ENCODE results near the gene WFIKKN1.
A peak's percentile ranks its signal among the peaks of the same experiment; 100 is the strongest.

DNA sequence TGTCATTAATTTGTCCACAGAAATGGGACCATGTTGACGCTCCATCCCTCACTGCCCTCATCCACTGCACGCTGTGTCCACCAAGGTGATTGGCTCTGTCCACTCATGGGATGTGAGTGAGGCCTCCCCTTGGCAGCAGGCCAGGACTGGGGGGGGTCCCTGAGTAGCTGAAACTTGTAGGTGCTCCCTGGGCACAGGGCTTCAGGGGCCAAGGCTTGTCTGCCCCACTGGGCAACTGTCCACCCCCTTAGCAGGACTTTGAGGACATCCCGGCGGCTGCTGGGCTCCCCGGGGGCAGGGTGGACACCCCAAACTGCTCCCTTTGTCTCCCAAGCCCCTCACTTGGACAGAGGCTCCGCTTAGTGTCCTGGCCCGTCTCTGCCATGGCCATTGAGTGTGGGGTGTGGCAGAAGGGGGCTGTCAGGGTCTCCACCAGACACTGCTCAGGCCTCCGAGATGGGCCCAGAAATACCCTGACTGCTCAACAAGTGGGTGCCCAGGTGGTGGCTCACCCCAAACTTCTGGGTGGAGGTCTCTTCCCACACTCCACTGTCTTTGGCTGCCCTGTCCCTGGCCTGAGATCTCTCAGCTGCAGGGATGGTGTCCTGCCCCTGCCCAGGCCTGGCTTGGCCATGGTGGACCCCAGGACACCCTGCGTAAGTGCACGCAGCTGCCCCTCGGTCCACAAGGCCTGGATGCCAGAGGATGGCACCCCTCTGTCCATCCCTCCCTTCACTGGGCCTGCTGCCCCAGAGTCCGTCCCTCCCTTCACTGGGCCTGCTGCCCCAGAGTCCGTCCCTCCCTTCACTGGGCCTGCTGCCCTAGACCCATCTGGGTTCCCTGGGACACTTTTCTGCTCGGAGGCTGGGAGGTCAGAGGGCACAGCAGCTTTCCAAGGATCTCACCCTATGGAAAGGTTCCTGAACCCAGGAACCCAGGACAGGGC is 43.9 kb upstream of the WFIKKN1 start:
- TF ChIP-seq EZH2phosphoT487 (IDR thresholded peaks at IDR 0.05; ENCODE audit: unreplicated experiment) (no peak), EZH2 (IDR thresholded peaks at IDR 0.05; ENCODE audit: low read depth, unreplicated experiment) (no peak), POLR2AphosphoS5 (IDR thresholded peaks at IDR 0.05; ENCODE audit: low read depth) (peak; percentile 51), ZNF114 (CRISPR knock-in tag; IDR thresholded peaks at IDR 0.05) (no peak), JUNB (IDR thresholded peaks at IDR 0.05; ENCODE audit: unreplicated experiment) (no peak), CREB1 (CRISPR knock-in tag; IDR thresholded peaks at IDR 0.05; ENCODE audit: low read depth) (no peak)
- TF ChIP-seq, protein P1, sequence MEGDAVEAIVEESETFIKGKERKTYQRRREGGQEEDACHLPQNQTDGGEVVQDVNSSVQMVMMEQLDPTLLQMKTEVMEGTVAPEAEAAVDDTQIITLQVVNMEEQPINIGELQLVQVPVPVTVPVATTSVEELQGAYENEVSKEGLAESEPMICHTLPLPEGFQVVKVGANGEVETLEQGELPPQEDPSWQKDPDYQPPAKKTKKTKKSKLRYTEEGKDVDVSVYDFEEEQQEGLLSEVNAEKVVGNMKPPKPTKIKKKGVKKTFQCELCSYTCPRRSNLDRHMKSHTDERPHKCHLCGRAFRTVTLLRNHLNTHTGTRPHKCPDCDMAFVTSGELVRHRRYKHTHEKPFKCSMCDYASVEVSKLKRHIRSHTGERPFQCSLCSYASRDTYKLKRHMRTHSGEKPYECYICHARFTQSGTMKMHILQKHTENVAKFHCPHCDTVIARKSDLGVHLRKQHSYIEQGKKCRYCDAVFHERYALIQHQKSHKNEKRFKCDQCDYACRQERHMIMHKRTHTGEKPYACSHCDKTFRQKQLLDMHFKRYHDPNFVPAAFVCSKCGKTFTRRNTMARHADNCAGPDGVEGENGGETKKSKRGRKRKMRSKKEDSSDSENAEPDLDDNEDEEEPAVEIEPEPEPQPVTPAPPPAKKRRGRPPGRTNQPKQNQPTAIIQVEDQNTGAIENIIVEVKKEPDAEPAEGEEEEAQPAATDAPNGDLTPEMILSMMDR (conservative IDR thresholded peaks at IDR 0.05; ENCODE audit: low read depth in 2 of 2) = no peak
- TF ChIP-seq, protein P2, sequence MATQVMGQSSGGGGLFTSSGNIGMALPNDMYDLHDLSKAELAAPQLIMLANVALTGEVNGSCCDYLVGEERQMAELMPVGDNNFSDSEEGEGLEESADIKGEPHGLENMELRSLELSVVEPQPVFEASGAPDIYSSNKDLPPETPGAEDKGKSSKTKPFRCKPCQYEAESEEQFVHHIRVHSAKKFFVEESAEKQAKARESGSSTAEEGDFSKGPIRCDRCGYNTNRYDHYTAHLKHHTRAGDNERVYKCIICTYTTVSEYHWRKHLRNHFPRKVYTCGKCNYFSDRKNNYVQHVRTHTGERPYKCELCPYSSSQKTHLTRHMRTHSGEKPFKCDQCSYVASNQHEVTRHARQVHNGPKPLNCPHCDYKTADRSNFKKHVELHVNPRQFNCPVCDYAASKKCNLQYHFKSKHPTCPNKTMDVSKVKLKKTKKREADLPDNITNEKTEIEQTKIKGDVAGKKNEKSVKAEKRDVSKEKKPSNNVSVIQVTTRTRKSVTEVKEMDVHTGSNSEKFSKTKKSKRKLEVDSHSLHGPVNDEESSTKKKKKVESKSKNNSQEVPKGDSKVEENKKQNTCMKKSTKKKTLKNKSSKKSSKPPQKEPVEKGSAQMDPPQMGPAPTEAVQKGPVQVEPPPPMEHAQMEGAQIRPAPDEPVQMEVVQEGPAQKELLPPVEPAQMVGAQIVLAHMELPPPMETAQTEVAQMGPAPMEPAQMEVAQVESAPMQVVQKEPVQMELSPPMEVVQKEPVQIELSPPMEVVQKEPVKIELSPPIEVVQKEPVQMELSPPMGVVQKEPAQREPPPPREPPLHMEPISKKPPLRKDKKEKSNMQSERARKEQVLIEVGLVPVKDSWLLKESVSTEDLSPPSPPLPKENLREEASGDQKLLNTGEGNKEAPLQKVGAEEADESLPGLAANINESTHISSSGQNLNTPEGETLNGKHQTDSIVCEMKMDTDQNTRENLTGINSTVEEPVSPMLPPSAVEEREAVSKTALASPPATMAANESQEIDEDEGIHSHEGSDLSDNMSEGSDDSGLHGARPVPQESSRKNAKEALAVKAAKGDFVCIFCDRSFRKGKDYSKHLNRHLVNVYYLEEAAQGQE (IDR thresholded peaks at IDR 0.05; ENCODE audit: unreplicated experiment) = no peak

Measured in GM23338 (cell line).